Gastrocnemius medialis (tissue), 4 donors: Measurements from ENCODE around the gene PELI1. TPM values are rescaled to one million over a fixed set of nuclear protein-coding genes. Genes with fewer than 3 reads are reported as not detected.

Experiments used
- ATAC-seq, 2 donors: fragments of 150-250 bp; one replicate each; pipeline ENCODE4 v1.9.1; 2016
- DNase-seq, 2 donors: peaks; one replicate each; pipeline ENCODE4 v3.0.0-alpha.2; 2019
- H3K27ac ChIP-seq, 4 donors: fragments of 200-600 bp; sonication (generic); 1 replicate in 1 of 4; 2 replicates in 3 of 4; pipeline ENCODE4 v1.5.1; 2016 to 2018; ENCODE audit warnings: mild to moderate bottlenecking in 2 of 4, moderate library complexity in 1 of 4
- H3K27me3 ChIP-seq, 3 donors: fragments of 200-600 bp; sonication (generic) in 2 of 3; 1 replicate in 1 of 3; 2 replicates in 2 of 3; pipeline versions ENCODE4 v1.5.1 to v1.6.0; 2016 to 2019; ENCODE audit warnings: mild to moderate bottlenecking in 1 of 3, moderate library complexity in 1 of 3
- H3K36me3 ChIP-seq, 2 donors: fragments of 200-600 bp; sonication (generic) in 1 of 2; one replicate each; pipeline ENCODE4 v1.5.1; 2017 to 2018
- H3K4me1 ChIP-seq, 2 donors: fragments of 200-600 bp; sonication (generic) in 1 of 2; one replicate each; pipeline ENCODE4 v1.5.1; 2016 to 2017; ENCODE audit warnings: mild to moderate bottlenecking in 2 of 2
- H3K4me3 ChIP-seq, 4 donors: fragments of 200-600 bp; sonication (generic) in 3 of 4; 1 replicate in 1 of 4; 2 replicates in 3 of 4; pipeline ENCODE4 v1.5.1; 2016 to 2019; ENCODE audit warnings: mild to moderate bottlenecking in 2 of 4
- H3K9me3 ChIP-seq, 3 donors: fragments of 200-600 bp; sonication (generic) in 2 of 3; 1 replicate in 1 of 3; 2 replicates in 2 of 3; pipeline ENCODE4 v1.5.1; 2016 to 2019
- CTCF ChIP-seq, 5 experiments: fragments of 450-650 bp in 3 of 5; fragments of 200-600 bp in 2 of 5; sonication (generic) in 2 of 5; IDR thresholded peaks in 4 of 5; conservative IDR thresholded peaks in 1 of 5; 1 replicate in 4 of 5; 2 replicates in 1 of 5; pipeline ENCODE4 v1.5.1; 2016 to 2019; ENCODE audit warnings: antibody characterized with exemption in 5 of 5, mild to moderate bottlenecking in 3 of 5, moderate library complexity in 3 of 5
- POLR2A ChIP-seq, 2 donors: fragments of 450-650 bp; IDR thresholded peaks; one replicate each; pipeline ENCODE4 v1.6.1; 2017; ENCODE audit warnings: antibody characterized with exemption in 2 of 2, mild to moderate bottlenecking in 2 of 2, moderate library complexity in 2 of 2
- in situ Hi-C, 4 donors: fragments of 200-750 bp; cut with MboI; loops; one replicate each; pipeline versions ENCODE4 v1.15.0 to v1.8.0; 2017; ENCODE audit warnings: low sequenced_read_pairs in 4 of 4
- intact Hi-C: fragments of 100-400 bp; cut with DNase I; formaldehyde crosslinking; loops from one replicate; pipeline ENCODE4 v1.15.1; 2023; ENCODE audit warnings: low total_unique reads
- total RNA-seq, 4 donors: library from RNA; depleted of rRNA; stranded (reverse); fragments of >200 nt; gene quantifications; one replicate each; pipeline versions ENCODE4 v1.1.0 to v1.2.3, GENCODE V29; 2016

Gene PELI1
- total RNA-seq, 4 donors from 2014 or later, result 3.7 to 7.5 (median 5.9) TPM

- in situ Hi-C loops (loop anchor here in 2 of 4 donors (25.0 kb wide), 2 partner anchors 253 to 428 kb away; no protein-coding TSS in a partner anchor), intact Hi-C loops (no loop called here)
- DNase-seq, result no peak
- Histone ChIP-seq H3K4me1 (no peaks in the 10 kb centered on the region), H3K9me3 (no peaks in the 10 kb centered on the region), H3K4me3 (no peak overlapping the region), H3K27ac (no peak overlapping the region), H3K36me3 (no peaks in the 10 kb centered on the region), H3K27me3 (no peaks in the 10 kb centered on the region)
- no peak for TF ChIP-seq CTCF (IDR thresholded peaks at IDR 0.05 in 4 of 5, conservative IDR thresholded peaks at IDR 0.05 in 1 of 5)
- no peak for TF ChIP-seq POLR2A (IDR thresholded peaks at IDR 0.05)
- no peak for ATAC-seq
These were observed 85.0 kb downstream of the PELI1 start for GRCh38 chr2:64059270-64059669.

- no peaks in the 10 kb centered on the region for H3K36me3 ChIP-seq
- in situ Hi-C loops (loop anchor here in 2 of 4 donors (25.0 kb wide), 2 partner anchors 256 to 431 kb away; no protein-coding TSS in a partner anchor), intact Hi-C loops (no loop called here)
- TF ChIP-seq CTCF (IDR thresholded peaks at IDR 0.05 in 4 of 5, conservative IDR thresholded peaks at IDR 0.05 in 1 of 5), result no peak
- TF ChIP-seq POLR2A (IDR thresholded peaks at IDR 0.05), result no peak
- no peak overlapping the region for H3K27ac ChIP-seq
- H3K4me3 ChIP-seq, result no peak overlapping the region
- H3K4me1 ChIP-seq, result peaks cover 0 to 8% of the 10 kb centered on the region in 2 donors
- no peaks in the 10 kb centered on the region for H3K27me3 ChIP-seq
- H3K9me3 ChIP-seq, result no peaks in the 10 kb centered on the region
- DNase-seq (no peak), ATAC-seq (no peak)
These were observed 88.2 kb downstream of the PELI1 start for GRCh38 chr2:64056021-64056420.

- Histone ChIP-seq H3K27ac (peak overlapping the region in 1 of 4 donors; percentile 62), H3K27me3 (no peaks in the 10 kb centered on the region), H3K36me3 (no peaks in the 10 kb centered on the region), H3K4me1 (peaks cover 0 to 8% of the 10 kb centered on the region in 2 donors), H3K4me3 (no peak overlapping the region), H3K9me3 (no peaks in the 10 kb centered on the region)
- DNase-seq (no peak), ATAC-seq (no peak)
- intact Hi-C loops (loop anchor here (5.0 kb wide), 1 partner anchor 258 kb away; no protein-coding TSS in a partner anchor), in situ Hi-C loops (loop anchor here in 3 of 4 donors (5.0 to 25.0 kb wide), 3 partner anchors 258 to 433 kb away; no protein-coding TSS in a partner anchor)
- TF ChIP-seq CTCF (IDR thresholded peaks at IDR 0.05 in 4 of 5, conservative IDR thresholded peaks at IDR 0.05 in 1 of 5), result no peak
- TF ChIP-seq POLR2A (IDR thresholded peaks at IDR 0.05), result no peak
These were observed 89.9 kb downstream of the PELI1 start for GRCh38 chr2:64054161-64054915.

- Histone ChIP-seq H3K4me1 (peaks cover 0 to 8% of the 10 kb centered on the region in 2 donors), H3K9me3 (no peaks in the 10 kb centered on the region), H3K4me3 (no peak overlapping the region), H3K27me3 (no peaks in the 10 kb centered on the region), H3K27ac (peak overlapping the region; percentile 62 to 71 (median 67)), H3K36me3 (no peaks in the 10 kb centered on the region)
- in situ Hi-C loops, result loop anchor here in 3 of 4 donors (5.0 to 25.0 kb wide), 3 partner anchors 260 to 435 kb away; no protein-coding TSS in a partner anchor
- peak; percentile 65 to 80 for ATAC-seq
- DNase-seq, result no peak
- intact Hi-C loops, result loop anchor here (5.0 kb wide), 1 partner anchor 260 kb away; no protein-coding TSS in a partner anchor
- TF ChIP-seq CTCF (IDR thresholded peaks at IDR 0.05 in 4 of 5, conservative IDR thresholded peaks at IDR 0.05 in 1 of 5) (no peak), POLR2A (IDR thresholded peaks at IDR 0.05) (peak in 1 of 2 donors; percentile 14)
These were observed 91.6 kb downstream of the PELI1 start for GRCh38 chr2:64052463-64053241.
